Epidermal melanocyte (primary cell): ENCODE measurements around the gene NHERF1.

Experiments
- DNase-seq: peaks from one replicate; pipeline ENCODE4 v3.0.0; 2011; ENCODE audit warnings: low spot score; ENCODE audit not compliant: insufficient read length

The NHERF1 gene

GRCh38 chr17:74748529-74749278 is at the start of gene NHERF1:
NHERF1 (plus strand) TSS chr17:74748628; CDS start chr17:74748847, 219 bp downstream.
- peak; percentile 92 for DNase-seq

- no peak for DNase-seq
Observed at GRCh38 chr17:74699236-74699635, 49.2 kb upstream of the NHERF1 start.

- no peak for DNase-seq
Observed at GRCh38 chr17:74702116-74702871, 46.1 kb upstream of the NHERF1 start.

GRCh38 chr17:74703311-74703710 is 45.1 kb upstream of the NHERF1 start:
- no peak for DNase-seq

GRCh38 chr17:74704544-74704943 is 43.9 kb upstream of the NHERF1 start:
- no peak for DNase-seq

GRCh38 chr17:74711058-74711824 is 37.2 kb upstream of the NHERF1 start:
- DNase-seq = no peak

DNA sequence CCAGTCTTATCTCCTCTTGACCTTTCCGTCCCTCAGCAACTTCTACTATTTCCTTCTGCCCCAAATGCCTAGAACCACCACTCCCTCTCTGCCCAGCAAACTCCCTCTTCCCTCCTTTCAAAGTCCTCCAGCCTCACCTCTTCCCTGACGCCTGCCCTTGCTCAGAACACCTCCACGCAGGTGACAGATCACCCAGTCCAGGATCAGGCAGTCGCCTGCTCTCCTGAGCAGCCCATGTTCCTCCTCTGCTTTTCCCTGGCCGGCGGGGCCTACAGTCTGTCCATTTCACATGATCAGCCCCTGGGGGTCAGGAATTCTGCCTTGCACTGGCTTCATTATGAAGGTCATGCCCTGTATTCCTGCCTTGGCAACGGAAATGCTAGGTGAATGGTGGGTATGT is 36.1 kb upstream of the NHERF1 start:
- no peak for DNase-seq

GRCh38 chr17:74712756-74713155 is 35.7 kb upstream of the NHERF1 start, which contains the start of gene CD300LF:
CD300LF (minus strand) TSS chr17:74712923; CDS start chr17:74712866, 57 bp downstream.
- DNase-seq = no peak

DNA sequence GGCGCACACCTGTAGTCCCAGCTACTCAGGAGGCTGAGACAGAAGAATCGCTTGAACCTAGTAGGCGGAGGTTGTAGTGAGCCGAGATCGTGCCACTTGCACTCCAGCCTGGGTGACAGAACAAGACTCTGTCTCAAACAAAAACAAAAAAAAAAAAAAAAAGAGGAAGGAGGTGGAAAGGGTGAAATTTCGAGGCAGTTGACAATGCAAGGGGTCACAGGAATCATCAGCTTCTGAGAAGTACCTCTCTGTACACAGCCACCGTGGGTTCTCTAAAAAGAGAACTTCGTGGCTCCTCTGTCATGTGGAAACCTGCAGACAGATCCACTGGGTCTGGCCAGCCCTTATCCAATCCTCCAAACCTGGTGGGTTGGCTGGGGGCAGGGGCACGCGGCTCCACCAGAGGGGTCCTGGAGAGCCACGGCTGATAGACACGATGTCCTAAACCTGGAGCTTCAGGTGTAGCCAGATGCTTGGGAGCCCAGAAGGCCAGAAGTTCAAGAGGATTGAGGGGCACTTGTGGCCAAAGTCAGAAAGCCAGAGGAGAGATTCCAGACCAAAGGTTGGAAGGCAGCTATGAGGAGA is 35.2 kb upstream of the NHERF1 start:
- DNase-seq = no peak

DNA sequence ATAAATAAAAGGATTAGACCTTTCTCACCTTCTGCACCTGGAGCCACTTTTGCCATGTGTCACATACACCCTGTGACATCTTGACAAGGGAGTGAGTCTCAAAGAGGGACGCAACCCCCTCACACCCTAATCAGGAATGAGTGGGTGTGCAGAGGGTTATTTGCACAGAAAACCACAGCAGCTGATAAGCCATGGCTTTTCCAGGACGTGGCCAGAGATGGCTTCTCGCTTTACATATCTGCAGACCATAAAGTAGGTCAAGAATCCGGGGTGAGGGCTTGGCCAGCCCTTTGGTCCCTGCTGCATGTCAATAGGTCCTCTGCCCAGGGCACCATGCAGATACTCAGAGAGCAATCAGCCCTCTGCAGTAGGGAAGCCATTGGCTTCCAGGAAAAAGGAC is 33.3 kb upstream of the NHERF1 start:
- no peak for DNase-seq

- DNase-seq = no peak
Observed at GRCh38 chr17:74720506-74720905, 27.9 kb upstream of the NHERF1 start.

DNA sequence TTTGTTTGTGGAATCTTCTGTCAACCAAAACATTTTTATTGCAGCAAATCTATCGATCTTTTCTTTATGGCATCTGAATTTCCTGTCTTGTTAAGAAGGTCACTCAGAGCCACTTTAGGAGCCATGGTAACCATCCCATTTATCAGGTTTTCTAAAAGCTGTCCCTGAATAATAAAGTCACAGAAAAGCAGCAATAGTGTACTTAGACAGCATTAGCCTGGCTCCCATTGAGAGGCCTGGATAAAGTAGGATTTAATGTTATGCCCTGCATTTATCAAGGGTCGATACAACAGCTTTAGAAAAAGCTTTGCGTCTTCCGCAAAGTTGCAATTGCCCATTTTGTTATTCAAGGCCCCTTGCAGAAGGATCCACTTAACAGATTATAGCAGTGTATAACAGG is 25.6 kb upstream of the NHERF1 start:
- no peak for DNase-seq

- no peak for DNase-seq
Observed at GRCh38 chr17:74723891-74724290, 24.5 kb upstream of the NHERF1 start.

- DNase-seq = no peak
Observed at GRCh38 chr17:74725111-74725510, 23.3 kb upstream of the NHERF1 start.

DNA sequence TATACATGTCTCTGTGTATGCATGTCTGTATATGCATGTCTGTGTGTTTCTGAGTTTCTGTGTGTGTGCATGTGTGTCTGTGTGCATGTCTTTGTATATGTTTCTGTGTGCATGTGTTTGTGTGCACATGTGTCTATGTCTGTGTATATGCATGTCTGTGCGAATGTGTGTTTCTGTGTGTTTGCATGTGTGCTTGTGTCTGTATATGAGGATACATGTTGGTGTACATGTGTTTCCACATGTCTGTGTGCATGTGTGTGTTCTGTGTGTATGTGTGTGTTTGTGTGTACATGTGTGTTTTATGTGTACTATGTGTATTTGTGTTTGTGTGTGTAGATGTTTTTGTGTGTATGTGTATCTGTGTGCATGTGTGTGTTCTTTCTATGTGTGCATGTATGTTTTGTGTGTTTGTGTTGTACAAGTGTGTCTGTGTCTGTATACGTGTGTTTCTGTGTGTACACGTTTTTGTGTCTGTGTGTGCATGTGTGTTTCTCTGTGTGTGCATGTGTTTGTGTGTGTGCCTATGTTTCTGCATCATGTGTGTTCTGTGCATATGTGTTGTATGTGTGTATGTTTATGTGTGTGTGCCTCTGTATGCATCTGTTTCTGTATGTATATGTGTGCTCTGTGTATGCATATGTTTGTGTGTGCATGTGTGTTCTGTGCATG is 20.3 kb upstream of the NHERF1 start:
- no peak for DNase-seq

GRCh38 chr17:74728702-74729075 is 19.7 kb upstream of the NHERF1 start:
- no peak for DNase-seq

DNA sequence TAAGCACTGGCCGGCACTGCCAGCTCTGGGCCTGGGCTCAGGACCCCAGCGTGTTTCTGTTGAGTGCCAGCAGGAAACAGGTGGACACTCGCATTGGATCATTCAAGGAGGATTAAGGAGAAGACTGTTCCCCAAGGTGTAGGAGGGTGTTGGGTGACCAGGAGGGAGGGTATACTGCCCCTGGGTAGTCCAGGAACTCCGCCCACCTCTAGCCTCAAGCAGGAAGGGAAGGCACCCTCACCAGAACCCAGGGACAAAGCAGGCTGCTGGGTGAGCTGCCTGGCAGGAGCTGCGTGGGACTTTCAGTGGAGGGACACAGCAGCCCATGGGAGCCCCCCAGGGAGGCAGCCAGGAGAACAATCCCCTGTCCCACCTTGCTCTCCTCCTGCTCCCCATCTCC is 19.1 kb upstream of the NHERF1 start:
- DNase-seq = no peak

DNA sequence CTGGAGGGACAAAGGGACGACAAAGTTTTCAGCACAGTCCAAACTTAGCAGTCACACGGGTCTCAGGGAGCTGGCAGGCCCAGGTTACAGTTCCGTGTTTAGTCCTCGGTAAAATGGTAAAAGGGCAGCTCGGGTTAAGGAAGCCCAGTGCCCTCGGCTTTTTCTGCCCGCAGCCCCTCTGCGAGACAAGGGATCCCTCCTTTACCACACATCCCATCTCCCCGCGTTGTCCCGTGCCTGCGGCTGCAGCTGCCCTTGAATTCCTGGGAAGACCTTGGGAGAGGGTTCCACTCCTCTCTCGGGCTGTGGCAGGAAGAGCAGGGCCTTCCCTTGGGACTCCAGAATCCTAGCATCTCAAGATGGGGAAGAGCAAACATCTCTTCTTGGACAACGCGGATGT is 18.6 kb upstream of the NHERF1 start:
- DNase-seq = no peak

- no peak for DNase-seq
Observed at GRCh38 chr17:74730491-74731346, 17.7 kb upstream of the NHERF1 start.

DNA sequence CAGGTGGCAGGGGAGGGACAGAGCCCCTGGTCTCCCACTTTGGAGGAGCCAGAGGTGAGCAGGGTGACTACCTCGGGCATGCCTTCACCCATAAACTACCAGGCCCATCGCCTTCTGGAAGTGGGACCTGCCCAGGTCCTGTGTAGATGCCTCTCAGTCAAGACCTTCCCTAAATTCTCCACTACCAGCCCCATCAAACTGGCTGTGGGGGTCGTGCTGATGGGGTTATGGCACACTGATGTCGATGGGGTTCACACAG is 17.2 kb upstream of the NHERF1 start:
- no peak for DNase-seq
